HUES6 (cell line): ENCODE data around the gene CACNA2D2.
A peak's percentile ranks its signal among the peaks of the same experiment; 100 is the strongest.

Source experiments
- H3K27ac ChIP-seq: 2 replicates; pipeline ENCODE4 v1.7.0; 2013; ENCODE audit warnings: low read depth, mild to moderate bottlenecking, low read length, inconsistent platforms
- H3K27me3 ChIP-seq: 2 replicates; pipeline ENCODE4 v1.6.1; 2013; ENCODE audit warnings: low read length; ENCODE audit not compliant: control insufficient read depth, insufficient read depth
- H3K36me3 ChIP-seq: 2 replicates; pipeline ENCODE4 v1.6.1; 2013; ENCODE audit warnings: low read length; ENCODE audit not compliant: control insufficient read depth, insufficient read depth
- H3K4me1 ChIP-seq: 2 replicates; pipeline ENCODE4 v1.6.1; 2013; ENCODE audit warnings: low read length; ENCODE audit not compliant: control insufficient read depth, insufficient read depth
- H3K4me3 ChIP-seq: 2 replicates; pipeline ENCODE4 v1.5.1; 2013; ENCODE audit warnings: low read depth, low read length
- H3K9ac ChIP-seq: one replicate; pipeline ENCODE4 v1.6.1; 2013; ENCODE audit warnings: mild to moderate bottlenecking, low read length
- H3K9me3 ChIP-seq: 2 replicates; pipeline ENCODE4 v1.6.1; 2013; ENCODE audit warnings: low read depth, low read length; ENCODE audit not compliant: control insufficient read depth, insufficient read depth

The CACNA2D2 gene

GRCh38 chr3:50316657-50317242 is 186.7 kb downstream of the CACNA2D2 start:
- no peaks in the 10 kb centered on the region for H3K9me3 ChIP-seq
- H3K4me1 ChIP-seq, result peaks cover 22% of the 10 kb centered on the region
- 0 out of 2 replicates have a peak overlapping the region, but pooled peaks have one; percentile 9 for H3K4me3 ChIP-seq
- H3K9ac ChIP-seq, result no peak overlapping the region
- H3K27me3 ChIP-seq, result no peaks in the 10 kb centered on the region
- H3K27ac ChIP-seq, result no peak overlapping the region
- H3K36me3 ChIP-seq, result peaks cover 46% of the 10 kb centered on the region

DNA sequence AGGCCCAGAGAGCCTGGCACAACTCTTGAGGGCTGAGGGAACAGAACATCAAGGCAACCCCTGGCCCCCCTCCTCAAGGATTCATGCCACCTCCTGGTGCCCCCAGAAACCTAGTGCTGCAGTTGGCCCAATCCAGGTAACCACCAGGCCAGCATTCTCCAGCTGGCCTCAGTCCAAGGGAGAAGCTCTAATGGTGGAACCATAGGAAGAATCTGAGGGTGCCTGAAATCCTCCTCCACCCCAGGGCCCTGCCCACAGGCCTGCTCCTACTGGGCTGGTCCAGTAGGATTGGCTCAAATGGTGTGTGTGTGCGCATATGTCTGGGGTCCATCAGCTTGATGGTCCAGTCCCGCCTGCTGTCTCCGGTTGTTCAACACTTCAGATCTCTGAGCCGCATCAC is 188.6 kb downstream of the CACNA2D2 start:
- H3K36me3 ChIP-seq, result peaks cover 42% of the 10 kb centered on the region
- H3K4me3 ChIP-seq, result no peak overlapping the region
- peaks cover 2% of the 10 kb centered on the region; the same call in 1 of the 2 replicates for H3K9me3 ChIP-seq
- H3K27ac ChIP-seq, result no peak overlapping the region
- peaks cover 13% of the 10 kb centered on the region; the same call in 1 of the 2 replicates for H3K4me1 ChIP-seq
- no peaks in the 10 kb centered on the region for H3K27me3 ChIP-seq
- H3K9ac ChIP-seq, result no peak overlapping the region

- no peaks in the 10 kb centered on the region for H3K27me3 ChIP-seq
- H3K4me1 ChIP-seq, result peaks cover 9% of the 10 kb centered on the region; the same call in 1 of the 2 replicates
- H3K9me3 ChIP-seq, result peaks cover 7% of the 10 kb centered on the region
- no peak overlapping the region for H3K27ac ChIP-seq
- no peak overlapping the region for H3K9ac ChIP-seq
- H3K4me3 ChIP-seq, result no peak overlapping the region
- H3K36me3 ChIP-seq, result peaks cover 37% of the 10 kb centered on the region
These were observed 189.1 kb downstream of the CACNA2D2 start for GRCh38 chr3:50314342-50314741.
